NCI-H2081 (cell line): ENCODE measurements around the gene SPHK2.

Experiments used
- DNase-seq, 2 experiments: peaks; one replicate each; lab custom pipeline; 2025; lab: John Stamatoyannopoulos, UW

The SPHK2 gene

GRCh38 chr19:48606463-48607358 is 12.6 kb upstream of the SPHK2 start, which contains the start of gene SPACA4:
SPACA4 (plus strand) TSS chr19:48606742; CDS start chr19:48606979, 237 bp downstream.
- DNase-seq = no peak

DNA sequence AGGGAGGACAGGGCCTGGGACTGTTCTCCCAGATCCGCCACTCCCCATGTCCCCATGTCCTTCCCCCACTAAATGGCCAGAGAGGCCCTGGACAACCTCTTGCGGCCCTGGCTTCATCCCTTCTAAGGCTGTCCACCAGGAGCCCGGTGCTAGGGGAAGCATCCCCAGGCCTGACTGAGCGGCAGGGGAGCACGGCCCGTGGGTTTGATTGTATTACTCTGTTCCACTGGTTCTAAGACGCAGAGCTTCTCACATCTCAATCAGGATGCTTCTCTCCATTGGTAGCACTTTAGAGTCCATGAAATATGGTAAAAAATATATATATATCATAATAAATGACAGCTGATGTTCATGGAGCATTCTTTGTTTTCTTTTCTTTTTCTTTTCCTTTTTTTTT is 11.9 kb upstream of the SPHK2 start:
- no peak for DNase-seq

- DNase-seq = peak; percentile 24 to 58
Observed at GRCh38 chr19:48608798-48609263, 10.5 kb upstream of the SPHK2 start.

- no peak for DNase-seq
Observed at GRCh38 chr19:48609571-48610108, 9.7 kb upstream of the SPHK2 start.

DNA sequence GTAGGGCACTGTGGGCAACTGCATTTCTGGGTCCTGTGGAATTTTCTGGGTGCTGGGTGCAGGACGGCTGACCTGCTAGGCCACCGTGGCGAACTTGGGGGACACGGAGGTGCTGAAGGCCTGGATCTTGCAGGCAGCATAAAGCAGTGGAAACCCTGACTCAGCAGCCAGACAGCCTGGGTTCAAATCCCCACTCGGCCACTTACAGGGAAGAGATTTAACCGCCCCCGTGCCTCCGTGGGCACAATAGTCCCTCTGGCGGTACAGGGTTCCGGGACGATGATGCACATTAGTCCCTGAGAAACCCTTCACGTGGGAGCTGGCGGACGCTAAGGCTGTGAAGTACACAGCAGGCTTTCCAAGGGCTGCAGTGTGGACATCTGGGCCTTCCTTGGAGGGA is 7.4 kb upstream of the SPHK2 start:
- no peak for DNase-seq

- no peak for DNase-seq
Observed at GRCh38 chr19:48613024-48613851, 6.1 kb upstream of the SPHK2 start.

- no peak for DNase-seq
Observed at GRCh38 chr19:48613852-48614435, 5.4 kb upstream of the SPHK2 start.

DNA sequence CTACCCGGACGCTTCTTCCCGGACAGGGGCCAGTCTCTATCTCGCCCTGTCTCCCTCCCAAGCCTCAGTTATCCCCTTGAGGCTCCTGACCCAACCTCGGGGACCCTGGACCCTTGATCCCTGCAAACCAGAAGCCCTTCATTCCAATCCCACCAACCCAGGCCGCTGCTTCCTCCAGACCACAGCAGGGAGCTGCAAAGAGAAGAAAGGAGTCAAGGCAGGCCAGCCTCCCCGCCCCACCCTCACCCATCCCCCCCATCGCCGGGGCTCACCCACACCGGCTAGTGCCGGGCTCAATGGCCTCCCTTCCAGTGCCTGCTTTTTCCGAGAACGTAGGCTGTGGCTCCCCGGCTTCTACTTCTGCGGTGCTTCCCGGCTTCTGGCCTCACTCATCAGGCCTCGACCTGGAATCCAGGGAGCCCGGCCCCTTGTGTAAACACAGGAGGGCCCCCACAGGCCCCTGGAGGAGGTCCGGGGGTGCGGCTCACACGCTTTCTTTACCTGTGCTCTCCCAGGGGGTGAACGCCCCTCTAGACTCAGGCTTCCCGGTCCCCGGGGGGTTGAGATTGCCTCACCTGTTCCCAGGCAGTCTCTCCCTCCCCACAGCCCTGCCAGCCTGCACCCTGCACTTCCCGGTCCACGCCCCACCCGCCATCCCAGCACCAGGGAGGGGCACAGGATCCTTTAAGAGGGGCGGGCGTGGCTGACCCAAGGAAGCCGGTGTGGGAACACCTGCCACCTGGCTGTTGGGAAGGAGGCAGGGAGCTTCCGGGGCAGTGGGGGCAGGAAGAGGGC is 4.7 kb upstream of the SPHK2 start, which contains the start of gene FAM83E:
Gene FAM83E, minus strand, starts transcription at position 641 of the 795 bp plus-strand sequence. CDS start 1,704 bp downstream, outside the sequence.
- peak; percentile 23 to 64 for DNase-seq

GRCh38 chr19:48615231-48616040 is 3.9 kb upstream of the SPHK2 start:
- DNase-seq = no peak

GRCh38 chr19:48616041-48616436 is 3.3 kb upstream of the SPHK2 start:
- DNase-seq = peak in 1 of 2 experiments; percentile 16

GRCh38 chr19:48616491-48617056 is 2.7 kb upstream of the SPHK2 start:
- DNase-seq = no peak

- no peak for DNase-seq
Observed at GRCh38 chr19:48617146-48617937, 2.0 kb upstream of the SPHK2 start.

- DNase-seq = no peak
Observed at GRCh38 chr19:48618278-48618915, 909 bp upstream of the SPHK2 start.

DNA sequence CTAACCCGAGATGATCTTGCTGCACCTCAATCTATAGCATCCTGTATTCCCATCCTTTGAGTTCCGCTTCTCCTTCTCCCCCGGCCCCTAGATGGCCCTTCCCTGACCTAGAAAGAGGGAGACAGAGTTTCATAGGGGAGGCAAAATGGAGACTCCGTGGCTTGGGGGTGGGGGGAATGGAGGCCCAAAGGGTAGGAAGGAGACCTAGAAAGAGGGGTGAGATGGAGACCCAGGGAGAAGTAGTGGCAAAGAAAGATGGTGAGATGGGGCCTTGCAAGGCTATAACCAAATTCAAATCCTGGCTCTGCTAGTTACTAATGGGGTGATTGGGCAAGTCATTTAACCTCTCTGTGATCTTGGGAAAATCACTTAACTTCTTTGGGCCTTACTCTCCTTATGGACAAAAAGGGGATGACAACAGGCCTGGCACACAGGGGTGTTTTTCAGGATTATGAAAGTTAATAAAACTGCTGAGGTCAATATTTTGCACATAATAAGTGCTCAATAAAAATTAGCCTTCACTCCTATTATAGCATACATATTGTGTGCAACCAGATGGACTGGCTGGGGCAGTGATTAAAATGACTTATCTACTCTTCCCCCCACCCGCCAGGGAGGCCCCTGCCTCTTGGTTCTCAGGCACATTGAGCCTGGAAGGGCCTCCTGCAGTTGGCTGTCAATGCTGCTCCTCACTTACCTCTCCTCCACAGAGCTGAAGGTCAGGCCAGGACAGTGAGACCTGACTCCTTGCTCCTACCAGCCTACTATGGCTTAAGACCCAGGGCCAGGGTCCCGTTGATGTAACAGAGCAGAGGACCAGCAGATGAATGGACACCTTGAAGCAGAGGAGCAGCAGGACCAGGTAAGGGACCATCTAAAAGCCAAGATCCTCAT is 633 bp downstream of the SPHK2 start:
- no peak for DNase-seq

GRCh38 chr19:48623556-48624066 is 4.3 kb downstream of the SPHK2 start:
- DNase-seq = no peak

DNA sequence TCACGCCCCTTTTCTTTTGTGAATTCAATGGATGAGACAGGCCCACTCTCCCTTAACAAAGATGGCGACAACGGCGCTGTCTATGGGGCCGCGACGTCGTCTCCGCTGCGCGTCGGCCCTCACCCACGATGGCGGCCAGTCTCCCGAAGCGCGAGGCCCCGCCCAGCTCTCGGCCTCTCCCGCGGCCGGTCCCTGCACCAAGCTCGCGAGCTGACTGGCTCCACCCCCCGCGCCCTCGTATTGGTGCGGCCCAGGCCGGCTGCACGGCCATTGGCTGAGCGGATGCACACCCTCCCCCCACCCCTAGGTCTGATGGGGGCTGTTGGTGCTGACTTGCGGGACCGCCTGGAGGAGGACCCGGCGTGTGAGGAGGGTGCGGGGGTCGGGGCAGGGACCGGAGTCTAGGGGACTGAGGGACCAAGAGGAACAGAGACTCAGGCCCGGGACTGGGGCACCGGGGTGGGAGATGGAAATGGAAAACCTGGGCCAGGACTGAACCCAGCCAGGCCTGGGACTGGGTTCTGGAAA is 4.8 kb downstream of the SPHK2 start:
- DNase-seq = peak; percentile 96 to 98
